Keratinocyte (primary cell): Measurements from ENCODE around the gene ARNT2.

ENCODE experiments used
- EZH2 ChIP-seq: IDR thresholded peaks from one replicate; pipeline ENCODE4 v1.6.1; 2012; ENCODE audit warnings: inconsistent platforms, mild to moderate bottlenecking, low read length, moderate library complexity
- TF ChIP-seq, protein P1 (sequence below), 3 experiments: IDR thresholded peaks in 1 of 3; conservative IDR thresholded peaks in 1 of 3; optimal IDR thresholded peaks in 1 of 3; 2 replicates in 2 of 3; 3 replicates in 1 of 3; pipeline versions ENCODE3 to v1.5.1; 2011; ENCODE audit warnings: low read length in 3 of 3, mild to moderate bottlenecking in 3 of 3, moderate library complexity in 2 of 3, control low read depth in 1 of 3, inconsistent platforms in 1 of 3; ENCODE audit not compliant: insufficient read depth in 2 of 3; ENCODE audit errors: extremely low read depth in 1 of 3

DNA sequence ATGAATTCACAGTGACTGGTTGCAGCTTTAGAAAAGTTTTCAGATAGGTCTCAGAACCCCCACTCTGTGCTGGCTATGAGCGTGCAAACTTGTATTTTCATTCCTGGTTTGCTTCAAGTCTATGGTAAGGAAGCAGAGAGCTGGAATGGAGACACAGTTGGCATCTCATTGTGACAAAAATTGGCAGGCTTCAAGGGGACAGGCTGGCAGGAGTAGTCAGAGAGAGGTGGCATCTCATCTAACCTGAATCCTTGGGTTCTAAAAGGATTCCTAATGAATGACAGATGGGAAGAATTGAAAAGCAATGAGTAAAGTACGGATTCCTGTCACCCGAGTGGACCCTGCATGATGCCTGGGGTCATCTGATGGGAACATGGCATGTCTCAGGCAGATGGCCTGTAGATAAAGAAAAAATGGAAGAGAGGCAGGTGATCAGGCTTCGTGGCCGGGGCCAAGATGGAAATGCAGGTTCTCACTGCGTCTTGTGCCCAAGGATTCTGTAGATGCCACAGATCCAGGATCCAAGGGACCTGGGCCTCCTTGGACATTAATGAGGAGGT is 201.5 kb downstream of the ARNT2 start:
- TF ChIP-seq, protein P1, sequence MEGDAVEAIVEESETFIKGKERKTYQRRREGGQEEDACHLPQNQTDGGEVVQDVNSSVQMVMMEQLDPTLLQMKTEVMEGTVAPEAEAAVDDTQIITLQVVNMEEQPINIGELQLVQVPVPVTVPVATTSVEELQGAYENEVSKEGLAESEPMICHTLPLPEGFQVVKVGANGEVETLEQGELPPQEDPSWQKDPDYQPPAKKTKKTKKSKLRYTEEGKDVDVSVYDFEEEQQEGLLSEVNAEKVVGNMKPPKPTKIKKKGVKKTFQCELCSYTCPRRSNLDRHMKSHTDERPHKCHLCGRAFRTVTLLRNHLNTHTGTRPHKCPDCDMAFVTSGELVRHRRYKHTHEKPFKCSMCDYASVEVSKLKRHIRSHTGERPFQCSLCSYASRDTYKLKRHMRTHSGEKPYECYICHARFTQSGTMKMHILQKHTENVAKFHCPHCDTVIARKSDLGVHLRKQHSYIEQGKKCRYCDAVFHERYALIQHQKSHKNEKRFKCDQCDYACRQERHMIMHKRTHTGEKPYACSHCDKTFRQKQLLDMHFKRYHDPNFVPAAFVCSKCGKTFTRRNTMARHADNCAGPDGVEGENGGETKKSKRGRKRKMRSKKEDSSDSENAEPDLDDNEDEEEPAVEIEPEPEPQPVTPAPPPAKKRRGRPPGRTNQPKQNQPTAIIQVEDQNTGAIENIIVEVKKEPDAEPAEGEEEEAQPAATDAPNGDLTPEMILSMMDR (optimal IDR thresholded peaks at IDR 0.05 in 1 of 3, IDR thresholded peaks at IDR 0.05 in 1 of 3, conservative IDR thresholded peaks at IDR 0.05 in 1 of 3; ENCODE audit: extremely low read depth in 1 of 3, insufficient read depth in 2 of 3, low read length in 3 of 3) = no peak
- TF ChIP-seq EZH2 = no peak
